ENCODE results near the gene FCN3.

DNA sequence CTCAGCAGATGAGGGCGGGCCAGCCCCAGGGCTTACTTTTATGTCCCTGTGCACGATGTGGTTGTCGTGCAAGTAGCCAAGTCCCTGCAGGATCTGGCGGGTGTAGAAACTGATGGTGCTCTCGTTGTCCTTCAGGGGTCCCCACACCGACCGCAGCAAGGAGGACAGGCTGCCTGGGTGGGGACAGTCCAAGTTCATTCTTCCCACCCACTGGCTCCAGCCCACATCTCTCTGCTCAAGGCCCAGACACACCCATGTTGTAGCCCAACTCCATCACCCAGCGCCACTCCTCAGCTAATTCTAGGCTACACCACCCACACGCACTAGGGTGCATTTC is 14.8 kb downstream of the FCN3 start:
- no peak for TF ChIP-seq CTCF (IDR thresholded peaks at IDR 0.05 in 4 of 5, conservative IDR thresholded peaks at IDR 0.05 in 1 of 5)
- no peak for TF ChIP-seq POLR2A (IDR thresholded peaks at IDR 0.05)

Data from gastrocnemius medialis (tissue), 4 donors.